BJ (cell line): Measurements from ENCODE around the gene CXCR1. TPM values are rescaled to one million over a fixed set of nuclear protein-coding genes. Genes with fewer than 3 reads are reported as not detected.
"Not testable (repeated sequence)": the region's sequence is repeated elsewhere in the genome, so short reads cannot be mapped to it uniquely, and the experiment has no call there.

Source experiments
- CTCF ChIA-PET: fragments of 350-600 bp; formaldehyde crosslinking; extraction: SDS; loops from one replicate; lab custom pipeline; 2021; ENCODE audit warnings: antibody characterized with exemption, inconsistent platforms; lab: Yijun Ruan, JAX
- POLR2A ChIA-PET: fragments of 300-600 bp; sonication (Branson Sonifier 250); formaldehyde crosslinking; extraction: SDS; loops from one replicate; lab custom pipeline; 2021; ENCODE audit warnings: antibody characterized with exemption; lab: Charles Lee
- DNase-seq: peaks from one replicate; pipeline ENCODE4 v3.0.0-alpha.2; 2011; ENCODE audit warnings: low read depth
- H3K27me3 ChIP-seq: 2 replicates; pipeline ENCODE4 v1.6.0; 2011; ENCODE audit warnings: low read length; ENCODE audit not compliant: control insufficient read depth, insufficient read depth
- H3K36me3 ChIP-seq: 2 replicates; pipeline ENCODE4 v1.5.1; 2011; ENCODE audit warnings: low read length; ENCODE audit not compliant: control insufficient read depth, insufficient read depth
- H3K4me3 ChIP-seq: 2 replicates; pipeline ENCODE4 v1.5.1; 2011; ENCODE audit warnings: low read depth, mild to moderate bottlenecking, control low read depth, low read length
- polyA plus RNA-seq: library from polyadenylated mRNA; depleted of rRNA; stranded (reverse); fragments of >200 nt; gene quantifications from 2 replicates; pipeline ENCODE4 v1.2.3, GENCODE V29; 2011; rRNA removed
- TF ChIP-seq, protein P1 (sequence below): IDR thresholded peaks from 2 replicates; pipeline ENCODE4 v1.5.1; 2011; ENCODE audit warnings: low read depth, mild to moderate bottlenecking, control low read depth, inconsistent platforms, low read length, moderate library complexity; ENCODE audit not compliant: insufficient read depth

CXCR1 gene
- polyA plus RNA-seq, 1 experiment: not detected

DNA sequence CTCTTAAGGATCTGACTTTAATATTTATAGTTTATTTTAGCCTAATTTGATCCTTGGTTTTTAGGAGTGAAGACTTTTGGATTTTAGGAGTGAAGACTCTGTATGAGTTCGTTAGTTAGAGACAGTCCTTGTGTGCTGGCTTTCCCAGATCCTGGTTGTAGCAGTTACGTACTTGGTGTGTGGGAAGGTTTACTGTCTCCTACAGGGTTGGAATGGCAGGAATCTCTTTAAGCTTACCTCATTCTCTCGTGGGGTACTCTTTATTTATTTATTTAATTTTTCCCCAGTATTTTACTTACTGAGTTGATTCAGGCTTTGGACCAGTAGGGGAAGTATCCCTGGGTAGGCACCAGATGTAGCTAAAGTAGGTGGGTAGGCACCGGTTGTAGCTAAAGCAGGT, 42.8 kb downstream of the CXCR1 start:
- ChIA-PET POLR2A (no interaction called here), CTCF (interaction anchor here (0.6 to 0.7 kb wide), 2 partner anchors 152 to 335 kb away, joined by 3 to 5 read pairs; no protein-coding TSS in a partner anchor)
- peaks cover 16% of the 10 kb centered on the region for H3K27me3 ChIP-seq
- DNase-seq: no peak
- no peak overlapping the region for H3K4me3 ChIP-seq
- H3K36me3 ChIP-seq: no peaks in the 10 kb centered on the region
- TF ChIP-seq, protein P1, sequence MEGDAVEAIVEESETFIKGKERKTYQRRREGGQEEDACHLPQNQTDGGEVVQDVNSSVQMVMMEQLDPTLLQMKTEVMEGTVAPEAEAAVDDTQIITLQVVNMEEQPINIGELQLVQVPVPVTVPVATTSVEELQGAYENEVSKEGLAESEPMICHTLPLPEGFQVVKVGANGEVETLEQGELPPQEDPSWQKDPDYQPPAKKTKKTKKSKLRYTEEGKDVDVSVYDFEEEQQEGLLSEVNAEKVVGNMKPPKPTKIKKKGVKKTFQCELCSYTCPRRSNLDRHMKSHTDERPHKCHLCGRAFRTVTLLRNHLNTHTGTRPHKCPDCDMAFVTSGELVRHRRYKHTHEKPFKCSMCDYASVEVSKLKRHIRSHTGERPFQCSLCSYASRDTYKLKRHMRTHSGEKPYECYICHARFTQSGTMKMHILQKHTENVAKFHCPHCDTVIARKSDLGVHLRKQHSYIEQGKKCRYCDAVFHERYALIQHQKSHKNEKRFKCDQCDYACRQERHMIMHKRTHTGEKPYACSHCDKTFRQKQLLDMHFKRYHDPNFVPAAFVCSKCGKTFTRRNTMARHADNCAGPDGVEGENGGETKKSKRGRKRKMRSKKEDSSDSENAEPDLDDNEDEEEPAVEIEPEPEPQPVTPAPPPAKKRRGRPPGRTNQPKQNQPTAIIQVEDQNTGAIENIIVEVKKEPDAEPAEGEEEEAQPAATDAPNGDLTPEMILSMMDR: no peak

DNA sequence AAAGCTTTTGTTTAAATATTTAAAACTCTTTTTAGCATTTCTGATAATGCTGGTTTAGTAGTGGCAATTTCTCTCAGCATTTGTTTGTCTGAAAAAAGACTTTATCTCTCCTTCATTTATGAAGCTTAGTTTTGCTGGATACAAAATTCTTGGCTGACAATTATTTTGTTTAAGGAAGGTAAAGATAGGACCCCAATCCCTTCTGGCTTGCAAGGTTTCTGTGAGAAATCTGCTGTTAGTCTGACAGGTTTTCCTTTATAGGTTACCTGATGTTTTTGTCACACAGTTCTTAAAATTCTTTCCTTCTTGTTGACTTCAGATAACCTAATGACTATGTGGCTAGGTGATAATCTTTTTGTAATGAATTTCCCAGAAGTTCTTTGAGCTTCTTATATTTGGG, 44.5 kb downstream of the CXCR1 start:
- DNase-seq, H3K4me3 ChIP-seq, POLR2A ChIA-PET, H3K36me3 ChIP-seq: not testable (repeated sequence)
- H3K27me3 ChIP-seq: peaks cover 15% of the 10 kb centered on the region
- CTCF ChIA-PET: interaction anchor here (1.1 kb wide), 1 partner anchor 9 kb away, joined by 4 read pairs; no protein-coding TSS in a partner anchor

DNA sequence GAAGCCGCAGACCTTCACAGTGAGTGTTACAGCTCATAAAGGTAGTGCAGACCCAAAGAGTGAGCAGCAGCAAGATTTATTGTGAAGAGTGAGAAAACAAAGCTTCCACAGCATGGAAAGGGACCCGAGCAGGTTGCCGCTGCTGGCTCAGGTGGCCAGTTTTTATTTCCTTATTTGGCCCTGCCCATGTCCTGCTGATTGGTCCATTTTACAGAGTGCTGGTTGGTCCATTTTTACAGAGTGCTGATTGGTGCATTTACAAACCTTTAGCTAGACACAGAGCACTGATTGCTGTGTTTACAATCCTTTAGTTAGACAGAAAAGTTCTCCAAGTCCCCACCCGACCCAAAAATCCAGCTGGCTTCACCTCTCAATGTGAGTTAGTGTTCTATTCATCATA, 45.0 kb downstream of the CXCR1 start:
- H3K36me3 ChIP-seq, POLR2A ChIA-PET, DNase-seq, H3K4me3 ChIP-seq: not testable (repeated sequence)
- CTCF ChIA-PET: interaction anchor here (1.1 kb wide), 1 partner anchor 8 kb away, joined by 4 read pairs; no protein-coding TSS in a partner anchor
- peaks cover 15% of the 10 kb centered on the region for H3K27me3 ChIP-seq

Other genes starting within 250 kb of the CXCR1 start
- gene TNS1, start 164.0 kb downstream of the CXCR1 start, polyA plus RNA-seq: 20.9 and 35.6 TPM in 2 replicates
- gene RUFY4, start 97.7 kb downstream of the CXCR1 start, polyA plus RNA-seq: not detected in 2 replicates
- not detected in 2 replicates for gene CXCR2, start 40.9 kb downstream of the CXCR1 start, polyA plus RNA-seq
- gene ARPC2, start 50.2 kb upstream of the CXCR1 start, polyA plus RNA-seq: 699 and 831 TPM in 2 replicates
- 0.04 TPM in 1 of 2 replicates, not detected in the other for gene GPBAR1, start 94.1 kb upstream of the CXCR1 start, polyA plus RNA-seq
- 65.1 and 84.9 TPM in 2 replicates for gene AAMP, start 103.2 kb upstream of the CXCR1 start, polyA plus RNA-seq
- 44.5 and 54.5 TPM in 2 replicates for gene PNKD, start 103.6 kb upstream of the CXCR1 start, polyA plus RNA-seq
- gene TMBIM1, start 125.5 kb upstream of the CXCR1 start, polyA plus RNA-seq: 116 and 206 TPM in 2 replicates
- not detected in 2 replicates for gene CATIP, start 189.9 kb upstream of the CXCR1 start, polyA plus RNA-seq
- 0.05 and 0.23 TPM in 2 replicates for gene SLC11A1, start 215.3 kb upstream of the CXCR1 start, polyA plus RNA-seq
- gene CTDSP1, start 232.9 kb upstream of the CXCR1 start, polyA plus RNA-seq: 104 and 166 TPM in 2 replicates